ENCODE results near the gene GKN1. TPM values are rescaled to one million over a fixed set of nuclear protein-coding genes. Genes with fewer than 3 reads are reported as not detected.

The GKN1 gene
- total and polyA plus RNA-seq, 2 donors (not counting 3 experiments of a cell fraction or from before 2014, with no cell fraction given) = not detected

DNA sequence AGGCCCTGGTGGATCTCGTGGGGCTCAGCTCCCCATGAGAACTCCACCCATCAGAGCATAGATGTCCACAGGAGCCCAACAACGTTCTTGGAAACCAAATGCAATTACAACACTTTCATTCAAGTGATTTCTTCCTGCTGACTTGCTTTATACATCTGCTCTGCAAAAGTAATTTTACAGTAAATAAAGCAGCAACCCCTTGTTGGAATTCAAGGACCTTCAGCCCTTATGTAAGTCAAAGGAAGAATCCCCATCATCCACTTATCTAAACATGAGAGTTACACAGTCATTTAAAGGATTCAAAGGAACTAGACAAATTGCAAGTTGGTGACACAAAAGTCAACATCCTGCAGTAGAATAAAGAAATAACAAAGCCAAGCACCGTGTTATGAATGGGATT lies 21.5 kb downstream of the GKN1 start:
- dilution Hi-C loops (cut with MboI; ENCODE audit: extremely low pct_ligation_motif_present, low sequenced_read_pairs) = no loop called here
- no peaks in the 10 kb centered on the region for H3K9me3 ChIP-seq (replicated peaks; ENCODE audit: control insufficient read depth, insufficient read depth, low read length)
- H3K4me2 ChIP-seq (ENCODE audit: insufficient read depth, low read length) = no peak overlapping the region
- FAIRE-seq (no peak), DNase-seq (ENCODE audit: low read depth, low spot score) (no peak)
- H2AFZ ChIP-seq (ENCODE audit: low read depth, low read length) = no peak overlapping the region
- ChIA-PET POLR2A (no interaction called here), CTCF (interaction anchor here (0.8 to 1.5 kb wide), 2 partner anchors 52 to 304 kb away, joined by 3 to 4 read pairs; no protein-coding TSS in a partner anchor)
- H3K36me3 ChIP-seq (ENCODE audit: control insufficient read depth in 2 of 2, extremely low read depth in 1 of 2, insufficient read depth in 2 of 2, low read length in 2 of 2) = no peaks in the 10 kb centered on the region
- intact Hi-C loops (cut with micrococcal nuclease) = no loop called here
- no peak overlapping the region for H3K27ac ChIP-seq (ENCODE audit: insufficient read depth, low read depth, low read length)
- no peak overlapping the region for H3K9ac ChIP-seq (replicated peaks; ENCODE audit: extremely low read depth, insufficient read depth, low read length)
- H3K79me2 ChIP-seq (ENCODE audit: control insufficient read depth, insufficient read depth, low read length) = no peaks in the 10 kb centered on the region
- no peaks in the 10 kb centered on the region for H4K20me1 ChIP-seq (replicated peaks; ENCODE audit: control insufficient read depth, extremely low read depth, insufficient read depth, low read length)
- H3K4me1 ChIP-seq (ENCODE audit: control insufficient read depth, extremely low read depth, insufficient read depth, low read length) = no peaks in the 10 kb centered on the region
- H3K4me3 ChIP-seq (replicated peaks in 1 of 3; ENCODE audit: insufficient read depth in 1 of 3, low read depth in 1 of 3, low read length in 3 of 3) = no peak overlapping the region
- no peaks in the 10 kb centered on the region for H3K9me1 ChIP-seq (replicated peaks; ENCODE audit: control insufficient read depth, extremely low read depth, insufficient read depth, low read length)
- no TSS peak for BruUV-seq (replicated peaks)
- TF ChIP-seq, protein P1, sequence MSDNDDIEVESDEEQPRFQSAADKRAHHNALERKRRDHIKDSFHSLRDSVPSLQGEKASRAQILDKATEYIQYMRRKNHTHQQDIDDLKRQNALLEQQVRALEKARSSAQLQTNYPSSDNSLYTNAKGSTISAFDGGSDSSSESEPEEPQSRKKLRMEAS (IDR thresholded peaks at IDR 0.05; ENCODE audit: insufficient read depth, insufficient read length) = no peak
- TF ChIP-seq GATA2 (IDR thresholded peaks at IDR 0.05; ENCODE audit: insufficient read depth, insufficient read length, low read depth, low read length) = no peak
- no peak for TF ChIP-seq EZH2 (IDR thresholded peaks at IDR 0.05; ENCODE audit: borderline replicate concordance, low read depth, low read length, severe bottlenecking)
- no peak for TF ChIP-seq JUN (IDR thresholded peaks at IDR 0.05; ENCODE audit: borderline replicate concordance, insufficient read depth, insufficient read length, low read depth)
- no peak for TF ChIP-seq POLR2A (IDR thresholded peaks at IDR 0.05; ENCODE audit: low read depth, low read length)
- TF ChIP-seq MYC (IDR thresholded peaks at IDR 0.05; ENCODE audit: low read depth, low read length) = no peak
- TF ChIP-seq FOS (IDR thresholded peaks at IDR 0.05; ENCODE audit: borderline replicate concordance, insufficient read depth, low read length) = no peak
- TF ChIP-seq, protein P2, sequence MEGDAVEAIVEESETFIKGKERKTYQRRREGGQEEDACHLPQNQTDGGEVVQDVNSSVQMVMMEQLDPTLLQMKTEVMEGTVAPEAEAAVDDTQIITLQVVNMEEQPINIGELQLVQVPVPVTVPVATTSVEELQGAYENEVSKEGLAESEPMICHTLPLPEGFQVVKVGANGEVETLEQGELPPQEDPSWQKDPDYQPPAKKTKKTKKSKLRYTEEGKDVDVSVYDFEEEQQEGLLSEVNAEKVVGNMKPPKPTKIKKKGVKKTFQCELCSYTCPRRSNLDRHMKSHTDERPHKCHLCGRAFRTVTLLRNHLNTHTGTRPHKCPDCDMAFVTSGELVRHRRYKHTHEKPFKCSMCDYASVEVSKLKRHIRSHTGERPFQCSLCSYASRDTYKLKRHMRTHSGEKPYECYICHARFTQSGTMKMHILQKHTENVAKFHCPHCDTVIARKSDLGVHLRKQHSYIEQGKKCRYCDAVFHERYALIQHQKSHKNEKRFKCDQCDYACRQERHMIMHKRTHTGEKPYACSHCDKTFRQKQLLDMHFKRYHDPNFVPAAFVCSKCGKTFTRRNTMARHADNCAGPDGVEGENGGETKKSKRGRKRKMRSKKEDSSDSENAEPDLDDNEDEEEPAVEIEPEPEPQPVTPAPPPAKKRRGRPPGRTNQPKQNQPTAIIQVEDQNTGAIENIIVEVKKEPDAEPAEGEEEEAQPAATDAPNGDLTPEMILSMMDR (IDR thresholded peaks at IDR 0.05; ENCODE audit: extremely low read depth in 1 of 2, insufficient read depth in 1 of 2, low read depth in 1 of 2, low read length in 2 of 2) = no peak
- TF ChIP-seq POLR2AphosphoS5 (IDR thresholded peaks at IDR 0.05; ENCODE audit: insufficient read depth, low read depth, low read length) = no peak
- H3K27me3 ChIP-seq (ENCODE audit: control insufficient read depth in 2 of 2, insufficient read depth in 2 of 2, low read length in 2 of 2) = peaks cover 13 to 24% of the 10 kb centered on the region in 2 experiments

Data from endothelial cell of umbilical vein (primary cell).